SK-N-SH (cell line): ENCODE results near the gene SPINK1. TPM values are rescaled to one million over a fixed set of nuclear protein-coding genes. Genes with fewer than 3 reads are reported as not detected.
"Not testable (repeated sequence)": the region's sequence is repeated elsewhere in the genome, so short reads cannot be mapped to it uniquely, and the experiment has no call there.

Experiments used
- CTCF ChIA-PET: fragments of 300-600, 350-600 bp; formaldehyde crosslinking; extraction: SDS; loops from one replicate; lab custom pipeline; 2021; lab: Yijun Ruan, JAX
- POLR2A ChIA-PET: fragments of 350-600 bp; sonication (Branson Sonifier 250); formaldehyde crosslinking; extraction: SDS; loops from one replicate; lab custom pipeline; 2020; ENCODE audit warnings: antibody characterized with exemption, inconsistent platforms; lab: Yijun Ruan, JAX
- DNase-seq: peaks from one replicate; pipeline ENCODE4 v3.0.0; 2012
- H2AFZ ChIP-seq: fragments of 200-600 bp; sonication (generic); 2 replicates; pipeline ENCODE4 v1.8.1; 2016; ENCODE audit warnings: antibody characterized with exemption, mild to moderate bottlenecking, low read depth
- H3F3A ChIP-seq: fragments of 200-600 bp; sonication (generic); replicated peaks from 2 replicates; pipeline ENCODE3; 2016; ENCODE audit warnings: antibody characterized with exemption, mild to moderate bottlenecking; ENCODE audit not compliant: insufficient read depth
- H3K27ac ChIP-seq, 2 experiments: fragments of 200-500 bp in 1 of 2; fragments of 200-600 bp in 1 of 2; sonication (Bioruptor generic) in 1 of 2; sonication (generic), shearing (Covaris generic) in 1 of 2; 2 replicates each; pipeline versions ENCODE4 v1.5.1 to v1.6.1; 2014 to 2016; ENCODE audit warnings: low read depth in 2 of 2, inconsistent platforms in 1 of 2, low read length in 1 of 2, mild to moderate bottlenecking in 1 of 2, mixed read lengths in 1 of 2
- H3K27me3 ChIP-seq: fragments of 200-600 bp; sonication (generic), shearing (Covaris generic); 2 replicates; pipeline ENCODE4 v1.6.1; 2016; ENCODE audit warnings: mixed run types; ENCODE audit not compliant: insufficient read depth
- H3K36me3 ChIP-seq, 2 experiments: fragments of 200-500 bp in 1 of 2; fragments of 200-600 bp in 1 of 2; sonication (Bioruptor generic) in 1 of 2; sonication (generic) in 1 of 2; replicated peaks in 1 of 2; 2 replicates each; pipeline versions ENCODE3 to v1.5.1; 2014 to 2016; ENCODE audit warnings: low read length in 1 of 2, mild to moderate bottlenecking in 1 of 2; ENCODE audit not compliant: insufficient read depth in 2 of 2, control insufficient read depth in 1 of 2
- H3K4me1 ChIP-seq, 2 experiments: fragments of 200-500 bp in 1 of 2; fragments of 200-600 bp in 1 of 2; sonication (Bioruptor generic) in 1 of 2; sonication (generic), shearing (Covaris generic) in 1 of 2; 2 replicates each; pipeline versions ENCODE4 v1.5.1 to v1.6.1; 2014 to 2016; ENCODE audit warnings: low read depth in 1 of 2, low read length in 1 of 2, mixed run types in 1 of 2; ENCODE audit not compliant: insufficient read depth in 2 of 2, control insufficient read depth in 1 of 2
- H3K4me2 ChIP-seq: fragments of 200-600 bp; sonication (generic), shearing (Covaris generic); 2 replicates; pipeline ENCODE4 v1.6.1; 2017; ENCODE audit warnings: mixed run types
- H3K4me3 ChIP-seq, 2 experiments: fragments of 200-500 bp in 1 of 2; fragments of 200-600 bp in 1 of 2; sonication (Bioruptor generic) in 1 of 2; sonication (generic), shearing (Covaris generic) in 1 of 2; 2 replicates each; pipeline versions ENCODE4 v1.5.1 to v1.8.1; 2014 to 2016; ENCODE audit warnings: low read depth in 2 of 2, inconsistent platforms in 1 of 2, low read length in 1 of 2, mild to moderate bottlenecking in 1 of 2, mixed read lengths in 1 of 2, moderate library complexity in 1 of 2
- H3K79me2 ChIP-seq: fragments of 200-600 bp; sonication (generic); 2 replicates; pipeline ENCODE4 v1.8.1; 2017; ENCODE audit warnings: mild to moderate bottlenecking; ENCODE audit not compliant: insufficient read depth
- H3K9ac ChIP-seq: fragments of 200-600 bp; sonication (generic); 2 replicates; pipeline ENCODE4 v1.6.1; 2017; ENCODE audit warnings: mixed run types
- H3K9me2 ChIP-seq: fragments of 200-600 bp; sonication (generic); 2 replicates; pipeline ENCODE4 v1.6.1; 2017; ENCODE audit warnings: mixed run types
- H3K9me3 ChIP-seq: fragments of 200-600 bp; sonication (generic); 2 replicates; pipeline ENCODE4 v1.6.1; 2017; ENCODE audit warnings: mixed run types, mild to moderate bottlenecking, moderate library complexity
- H4K20me1 ChIP-seq: fragments of 200-600 bp; sonication (generic); 2 replicates; pipeline ENCODE4 v1.6.1; 2017; ENCODE audit warnings: mild to moderate bottlenecking, mixed run types; ENCODE audit not compliant: insufficient read depth
- EP300 ChIP-seq, 2 experiments: IDR thresholded peaks; 2 replicates each; pipeline versions ENCODE4 v1.4.0 to v1.6.1; 2012; ENCODE audit warnings: borderline replicate concordance in 1 of 2, low read depth in 1 of 2, low read length in 1 of 2
- EZH2phosphoT487 ChIP-seq: fragments of 200-600 bp; sonication (generic); IDR thresholded peaks from 2 replicates; pipeline ENCODE4 v1.6.1; 2017; ENCODE audit warnings: low read depth, mixed run types, mild to moderate bottlenecking, antibody characterized with exemption, moderate library complexity, borderline replicate concordance
- FOSL2 ChIP-seq: IDR thresholded peaks from 2 replicates; pipeline ENCODE4 v1.4.0; 2012; ENCODE audit warnings: low read depth, mild to moderate bottlenecking, moderate library complexity, borderline replicate concordance
- FOXJ3 ChIP-seq: sonication (generic); formaldehyde crosslinking; IDR thresholded peaks from 2 replicates; pipeline ENCODE4 v1.5.1; 2020; ENCODE audit warnings: mild to moderate bottlenecking, missing genetic modification reagents
- GABPA ChIP-seq: IDR thresholded peaks from 2 replicates; pipeline ENCODE4 v1.4.0; 2012; ENCODE audit warnings: low read depth, mild to moderate bottlenecking
- MEF2A ChIP-seq: IDR thresholded peaks from 2 replicates; pipeline ENCODE4 v1.4.0; 2012; ENCODE audit warnings: low read depth, borderline replicate concordance
- NRF1 ChIP-seq: IDR thresholded peaks from 2 replicates; pipeline ENCODE4 v1.6.1; 2012; ENCODE audit warnings: low read depth, mild to moderate bottlenecking, low read length
- POLR2AphosphoS5 ChIP-seq: IDR thresholded peaks from 2 replicates; pipeline ENCODE4 v1.6.1; 2012; ENCODE audit warnings: low read depth, low read length
- RCOR1 ChIP-seq: fragments of 150-350 bp; IDR thresholded peaks from 2 replicates; pipeline ENCODE4 v1.6.1; 2017; ENCODE audit warnings: antibody characterized with exemption, low read length
- RFX5 ChIP-seq: IDR thresholded peaks from 2 replicates; pipeline ENCODE4 v1.6.1; 2012; ENCODE audit warnings: mild to moderate bottlenecking, improper control_type of control experiment, low read length
- SMC3 ChIP-seq: IDR thresholded peaks from 2 replicates; pipeline ENCODE4 v1.6.1; 2012; ENCODE audit warnings: low read depth, low read length, improper control_type of control experiment
- TAF1 ChIP-seq: IDR thresholded peaks from 2 replicates; pipeline ENCODE4 v1.6.1; 2012; ENCODE audit warnings: low read depth, mild to moderate bottlenecking, low read length, moderate library complexity, borderline replicate concordance
- TEAD4 ChIP-seq: IDR thresholded peaks from 2 replicates; pipeline ENCODE4 v1.4.0; 2012; ENCODE audit warnings: mild to moderate bottlenecking, borderline replicate concordance; ENCODE audit not compliant: insufficient read depth
- YY1 ChIP-seq: IDR thresholded peaks from 2 replicates; pipeline ENCODE4 v1.4.0; 2012; ENCODE audit warnings: low read depth, mild to moderate bottlenecking
- WGBS: methylation state at CpG from one replicate; pipeline ENCODE4 v1.1.6; 2017; ENCODE audit warnings: low lambda C conversion rate; 5-methylcytosine and 5-hydroxymethylcytosine counted together
- polyA plus RNA-seq, 3 experiments: library from polyadenylated mRNA; depleted of rRNA; stranded (reverse); fragments of >200 nt; gene quantifications; 2 replicates each; pipeline ENCODE4 v1.2.3, GENCODE V29; 2012
- TF ChIP-seq, protein P1 (sequence below): IDR thresholded peaks from 2 replicates; pipeline ENCODE4 v1.4.0; 2012; ENCODE audit warnings: low read depth, borderline replicate concordance
- TF ChIP-seq, protein P2 (sequence below): IDR thresholded peaks from 2 replicates; pipeline ENCODE4; 2012
- TF ChIP-seq, protein P3 (sequence below): fragments of 150-350 bp; IDR thresholded peaks from 2 replicates; pipeline ENCODE4 v1.6.1; 2017; ENCODE audit warnings: antibody characterized with exemption, low read length, low read depth, borderline replicate concordance
- TF ChIP-seq, protein P4 (sequence below): IDR thresholded peaks from 2 replicates; pipeline ENCODE4 v1.4.0; 2012; ENCODE audit warnings: low read depth
- TF ChIP-seq, protein P5 (sequence below): IDR thresholded peaks from 2 replicates; pipeline ENCODE4 v1.4.0; 2012; ENCODE audit warnings: low read depth, borderline replicate concordance
- TF ChIP-seq, protein P6 (sequence below): fragments of 150-350 bp; IDR thresholded peaks from 2 replicates; pipeline ENCODE4 v1.6.1; 2016; ENCODE audit warnings: mild to moderate bottlenecking, low read depth, low read length

SPINK1 gene
- polyA plus RNA-seq, 1 of the 3 experiments (the other 2 are of a cell fraction): not detected

DNA sequence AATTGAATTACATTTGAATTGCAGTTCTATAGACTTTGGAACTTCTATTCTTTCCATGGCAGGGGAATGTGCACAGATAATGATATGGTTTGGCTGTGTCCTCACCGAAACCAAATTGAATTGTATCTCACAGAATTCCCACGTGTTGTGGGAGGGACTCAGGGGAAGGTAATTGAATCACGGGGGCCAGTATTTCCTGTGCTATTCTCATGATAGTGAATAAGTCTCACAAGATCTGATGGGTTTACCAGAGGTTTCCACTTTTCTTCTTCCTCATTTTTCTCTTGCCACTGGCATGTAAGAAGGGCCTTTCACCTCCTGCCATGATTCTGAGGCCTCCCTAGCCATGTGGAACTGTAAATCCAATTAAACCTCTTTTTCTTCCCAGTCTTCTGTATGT is 28.3 kb downstream of the SPINK1 start:
- H3K27me3 ChIP-seq, H4K20me1 ChIP-seq, DNase-seq, H3K79me2 ChIP-seq, POLR2A ChIA-PET, H3K9me2 ChIP-seq, H3K27ac ChIP-seq, H3K9ac ChIP-seq, H3F3A ChIP-seq, H2AFZ ChIP-seq, H3K36me3 ChIP-seq, H3K9me3 ChIP-seq, H3K4me2 ChIP-seq, H3K4me3 ChIP-seq: not testable (repeated sequence)
- H3K4me1 ChIP-seq: peaks cover 0 to 11% of the 10 kb centered on the region in 2 experiments; a peak in 2 of 4 replicates
- 25% methylated on average over 3 of the region's 3 CpGs for WGBS
- CTCF ChIA-PET: interaction anchor here (3.0 kb wide), 1 partner anchor 19 kb away, joined by 24 read pairs; no protein-coding TSS in a partner anchor

DNA sequence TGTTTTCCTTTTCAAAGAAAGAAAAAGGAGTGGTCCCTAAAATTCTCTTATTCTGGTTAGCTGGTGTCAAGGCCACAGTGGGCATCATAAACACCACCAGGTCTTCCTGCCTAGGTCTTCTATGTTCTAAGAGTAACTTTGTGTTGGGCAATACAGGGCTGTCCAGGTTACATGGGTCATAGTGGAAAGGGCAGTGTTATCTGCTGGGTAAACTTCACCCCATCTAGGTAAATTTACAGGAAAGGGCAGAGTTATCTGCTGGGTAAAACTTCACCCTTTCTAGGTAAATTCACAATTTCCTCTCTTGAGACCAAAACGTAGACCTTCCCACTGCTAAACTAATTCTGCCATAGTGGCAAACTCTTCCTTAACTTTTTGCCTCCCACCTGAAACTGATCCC is 30.0 kb downstream of the SPINK1 start:
- Histone ChIP-seq H3F3A (no peaks in the 10 kb centered on the region), H3K79me2 (no peaks in the 10 kb centered on the region), H3K27ac (no peak overlapping the region), H3K9me2 (no peaks in the 10 kb centered on the region), H3K4me2 (no peak overlapping the region), H3K36me3 (no peaks in the 10 kb centered on the region), H3K9me3 (no peaks in the 10 kb centered on the region), H3K27me3 (no peaks in the 10 kb centered on the region), H4K20me1 (no peaks in the 10 kb centered on the region), H3K4me1 (peaks cover 0 to 11% of the 10 kb centered on the region in 2 experiments; a peak in 2 of 4 replicates), H2AFZ (no peak overlapping the region), H3K4me3 (no peak overlapping the region), H3K9ac (no peak overlapping the region)
- ChIA-PET POLR2A (no interaction called here), CTCF (interaction anchor here (0.6 to 1.3 kb wide), 2 partner anchors 56 to 1365 kb away, joined by 3 read pairs; no protein-coding TSS in a partner anchor)
- DNase-seq: no peak
- no peak for TF ChIP-seq EP300 (IDR thresholded peaks at IDR 0.05; ENCODE audit: borderline replicate concordance in 1 of 2, low read depth in 1 of 2, low read length in 1 of 2)
- TF ChIP-seq MEF2A: no peak
- no peak for TF ChIP-seq POLR2AphosphoS5
- TF ChIP-seq RFX5: no peak
- TF ChIP-seq RCOR1: no peak
- TF ChIP-seq SMC3: no peak
- TF ChIP-seq FOSL2: no peak
- no peak for TF ChIP-seq YY1
- no peak for TF ChIP-seq GABPA
- no peak for TF ChIP-seq TEAD4
- TF ChIP-seq, protein P1, sequence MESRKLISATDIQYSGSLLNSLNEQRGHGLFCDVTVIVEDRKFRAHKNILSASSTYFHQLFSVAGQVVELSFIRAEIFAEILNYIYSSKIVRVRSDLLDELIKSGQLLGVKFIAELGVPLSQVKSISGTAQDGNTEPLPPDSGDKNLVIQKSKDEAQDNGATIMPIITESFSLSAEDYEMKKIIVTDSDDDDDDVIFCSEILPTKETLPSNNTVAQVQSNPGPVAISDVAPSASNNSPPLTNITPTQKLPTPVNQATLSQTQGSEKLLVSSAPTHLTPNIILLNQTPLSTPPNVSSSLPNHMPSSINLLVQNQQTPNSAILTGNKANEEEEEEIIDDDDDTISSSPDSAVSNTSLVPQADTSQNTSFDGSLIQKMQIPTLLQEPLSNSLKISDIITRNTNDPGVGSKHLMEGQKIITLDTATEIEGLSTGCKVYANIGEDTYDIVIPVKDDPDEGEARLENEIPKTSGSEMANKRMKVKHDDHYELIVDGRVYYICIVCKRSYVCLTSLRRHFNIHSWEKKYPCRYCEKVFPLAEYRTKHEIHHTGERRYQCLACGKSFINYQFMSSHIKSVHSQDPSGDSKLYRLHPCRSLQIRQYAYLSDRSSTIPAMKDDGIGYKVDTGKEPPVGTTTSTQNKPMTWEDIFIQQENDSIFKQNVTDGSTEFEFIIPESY: no peak
- TF ChIP-seq NRF1: no peak
- TF ChIP-seq, protein P2, sequence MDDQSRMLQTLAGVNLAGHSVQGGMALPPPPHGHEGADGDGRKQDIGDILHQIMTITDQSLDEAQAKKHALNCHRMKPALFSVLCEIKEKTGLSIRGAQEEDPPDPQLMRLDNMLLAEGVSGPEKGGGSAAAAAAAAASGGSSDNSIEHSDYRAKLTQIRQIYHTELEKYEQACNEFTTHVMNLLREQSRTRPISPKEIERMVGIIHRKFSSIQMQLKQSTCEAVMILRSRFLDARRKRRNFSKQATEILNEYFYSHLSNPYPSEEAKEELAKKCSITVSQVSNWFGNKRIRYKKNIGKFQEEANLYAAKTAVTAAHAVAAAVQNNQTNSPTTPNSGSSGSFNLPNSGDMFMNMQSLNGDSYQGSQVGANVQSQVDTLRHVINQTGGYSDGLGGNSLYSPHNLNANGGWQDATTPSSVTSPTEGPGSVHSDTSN: no peak
- TF ChIP-seq, protein P3, sequence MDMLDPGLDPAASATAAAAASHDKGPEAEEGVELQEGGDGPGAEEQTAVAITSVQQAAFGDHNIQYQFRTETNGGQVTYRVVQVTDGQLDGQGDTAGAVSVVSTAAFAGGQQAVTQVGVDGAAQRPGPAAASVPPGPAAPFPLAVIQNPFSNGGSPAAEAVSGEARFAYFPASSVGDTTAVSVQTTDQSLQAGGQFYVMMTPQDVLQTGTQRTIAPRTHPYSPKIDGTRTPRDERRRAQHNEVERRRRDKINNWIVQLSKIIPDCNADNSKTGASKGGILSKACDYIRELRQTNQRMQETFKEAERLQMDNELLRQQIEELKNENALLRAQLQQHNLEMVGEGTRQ: no peak
- TF ChIP-seq EZH2phosphoT487: no peak
- TF ChIP-seq, protein P4, sequence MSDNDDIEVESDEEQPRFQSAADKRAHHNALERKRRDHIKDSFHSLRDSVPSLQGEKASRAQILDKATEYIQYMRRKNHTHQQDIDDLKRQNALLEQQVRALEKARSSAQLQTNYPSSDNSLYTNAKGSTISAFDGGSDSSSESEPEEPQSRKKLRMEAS: no peak
- TF ChIP-seq, protein P5, sequence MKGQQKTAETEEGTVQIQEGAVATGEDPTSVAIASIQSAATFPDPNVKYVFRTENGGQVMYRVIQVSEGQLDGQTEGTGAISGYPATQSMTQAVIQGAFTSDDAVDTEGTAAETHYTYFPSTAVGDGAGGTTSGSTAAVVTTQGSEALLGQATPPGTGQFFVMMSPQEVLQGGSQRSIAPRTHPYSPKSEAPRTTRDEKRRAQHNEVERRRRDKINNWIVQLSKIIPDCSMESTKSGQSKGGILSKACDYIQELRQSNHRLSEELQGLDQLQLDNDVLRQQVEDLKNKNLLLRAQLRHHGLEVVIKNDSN: no peak
- TF ChIP-seq FOXJ3: no peak
- TF ChIP-seq, protein P6, sequence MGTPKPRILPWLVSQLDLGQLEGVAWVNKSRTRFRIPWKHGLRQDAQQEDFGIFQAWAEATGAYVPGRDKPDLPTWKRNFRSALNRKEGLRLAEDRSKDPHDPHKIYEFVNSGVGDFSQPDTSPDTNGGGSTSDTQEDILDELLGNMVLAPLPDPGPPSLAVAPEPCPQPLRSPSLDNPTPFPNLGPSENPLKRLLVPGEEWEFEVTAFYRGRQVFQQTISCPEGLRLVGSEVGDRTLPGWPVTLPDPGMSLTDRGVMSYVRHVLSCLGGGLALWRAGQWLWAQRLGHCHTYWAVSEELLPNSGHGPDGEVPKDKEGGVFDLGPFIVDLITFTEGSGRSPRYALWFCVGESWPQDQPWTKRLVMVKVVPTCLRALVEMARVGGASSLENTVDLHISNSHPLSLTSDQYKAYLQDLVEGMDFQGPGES: no peak
- no peak for TF ChIP-seq TAF1
- WGBS: 29% methylated on average over 1 of the region's 1 CpG
